Globus pallidus (tissue), 1 donor: ENCODE data around the gene PPP4R2.

ENCODE experiments used
- DNase-seq: peaks from one replicate; pipeline ENCODE4 v3.0.0-alpha.2; 2015; ENCODE audit warnings: low spot score

The PPP4R2 gene, protein sequence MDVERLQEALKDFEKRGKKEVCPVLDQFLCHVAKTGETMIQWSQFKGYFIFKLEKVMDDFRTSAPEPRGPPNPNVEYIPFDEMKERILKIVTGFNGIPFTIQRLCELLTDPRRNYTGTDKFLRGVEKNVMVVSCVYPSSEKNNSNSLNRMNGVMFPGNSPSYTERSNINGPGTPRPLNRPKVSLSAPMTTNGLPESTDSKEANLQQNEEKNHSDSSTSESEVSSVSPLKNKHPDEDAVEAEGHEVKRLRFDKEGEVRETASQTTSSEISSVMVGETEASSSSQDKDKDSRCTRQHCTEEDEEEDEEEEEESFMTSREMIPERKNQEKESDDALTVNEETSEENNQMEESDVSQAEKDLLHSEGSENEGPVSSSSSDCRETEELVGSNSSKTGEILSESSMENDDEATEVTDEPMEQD

DNA sequence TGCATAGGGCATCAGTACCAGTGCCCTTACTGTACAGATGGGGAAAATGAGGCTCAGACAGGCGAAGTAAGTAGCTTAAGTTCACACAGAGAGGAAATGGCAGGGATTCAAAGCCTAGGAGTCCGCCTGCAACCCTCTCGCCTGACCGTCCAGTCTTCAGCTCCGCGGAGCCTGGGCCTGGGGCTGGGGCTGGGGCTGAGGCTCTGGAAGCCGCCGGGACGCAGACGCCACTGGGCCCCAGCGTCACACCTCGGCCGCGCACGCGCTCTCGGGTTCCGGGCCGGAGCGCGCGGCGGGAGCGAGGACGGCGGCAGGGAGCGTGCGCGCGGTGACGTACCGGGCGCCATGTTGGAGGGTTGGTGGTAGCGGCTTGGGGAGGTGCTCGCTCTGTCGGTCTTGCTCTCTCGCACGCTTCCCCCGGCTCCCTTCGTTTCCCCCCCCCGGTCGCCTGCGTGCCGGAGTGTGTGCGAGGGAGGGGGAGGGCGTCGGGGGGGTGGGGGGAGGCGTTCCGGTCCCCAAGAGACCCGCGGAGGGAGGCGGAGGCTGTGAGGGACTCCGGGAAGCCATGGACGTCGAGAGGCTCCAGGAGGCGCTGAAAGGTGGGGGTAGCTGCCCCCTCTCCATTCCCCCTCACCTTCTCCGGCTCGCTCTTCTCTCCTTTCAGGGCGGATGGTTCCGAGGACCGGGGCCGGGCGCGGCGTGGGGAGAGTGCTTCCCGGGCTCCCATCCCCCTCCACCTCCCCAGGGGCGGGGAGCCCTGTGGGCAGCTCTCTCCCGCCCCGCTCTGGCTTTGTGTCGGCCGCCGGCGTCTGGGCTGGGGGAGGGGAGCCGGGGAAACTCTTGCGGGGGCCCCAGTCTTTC lies at the start of gene PPP4R2:
Gene PPP4R2, plus strand, starts transcription at position 339 of the 861 bp plus-strand sequence. Its CDS starts 227 bp downstream, at position 566.
- peak; percentile 84 for DNase-seq

DNA sequence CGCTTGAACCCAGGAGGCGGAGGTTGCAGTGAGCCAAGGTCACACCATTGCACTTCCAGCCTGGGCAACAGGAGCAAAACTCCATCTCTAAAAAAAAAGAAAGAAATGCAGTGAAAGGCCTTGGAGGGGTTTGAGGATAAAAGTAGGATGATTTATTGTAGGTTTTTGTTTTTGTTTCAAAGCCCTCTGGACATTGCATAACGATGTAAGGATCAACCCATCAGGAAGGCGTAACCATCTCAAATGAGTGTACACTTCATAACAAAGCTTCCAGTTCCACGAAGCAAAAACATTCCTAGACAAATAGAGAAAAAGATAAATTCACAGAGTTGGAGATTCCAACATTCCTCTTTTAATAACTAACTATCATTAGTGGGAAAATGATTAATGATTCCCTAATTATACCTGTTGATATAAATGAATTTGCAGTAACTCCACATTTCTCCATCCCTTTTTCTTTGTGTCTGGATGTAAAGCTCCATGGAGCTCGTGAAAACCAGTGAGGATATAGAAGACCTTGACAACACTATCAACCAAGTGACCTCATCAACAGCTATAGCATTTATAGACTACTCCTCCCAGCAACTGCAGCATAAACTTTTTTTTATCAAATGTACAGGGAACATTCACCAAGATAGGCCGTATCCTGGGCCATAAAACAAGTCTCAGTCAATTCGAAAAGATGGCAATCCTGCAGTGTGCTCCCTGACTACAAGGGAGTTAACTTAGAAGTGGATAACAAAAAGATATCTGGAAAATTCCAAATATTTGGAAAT lies 48.7 kb upstream of the PPP4R2 start:
- no peak for DNase-seq

DNA sequence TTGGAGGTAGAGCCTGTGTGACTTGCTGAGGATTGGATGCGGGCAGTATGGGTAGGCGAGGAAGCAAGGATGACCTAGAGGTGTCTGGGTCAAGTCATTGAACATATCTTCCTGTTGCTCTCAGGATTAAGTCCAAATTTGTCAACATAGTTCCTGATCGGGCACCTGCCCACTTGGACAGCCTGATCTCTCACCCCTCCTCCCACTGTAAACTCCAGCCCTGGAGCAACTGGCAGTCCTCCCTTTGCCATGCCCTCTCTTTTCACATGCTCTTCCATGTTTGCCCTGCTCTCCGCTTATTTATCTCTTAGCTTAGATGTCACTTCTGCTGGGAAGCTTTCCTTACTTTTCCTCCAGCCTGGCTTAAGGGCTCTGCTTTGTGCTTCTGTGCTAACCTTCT lies 47.6 kb upstream of the PPP4R2 start:
- no peak for DNase-seq

DNA sequence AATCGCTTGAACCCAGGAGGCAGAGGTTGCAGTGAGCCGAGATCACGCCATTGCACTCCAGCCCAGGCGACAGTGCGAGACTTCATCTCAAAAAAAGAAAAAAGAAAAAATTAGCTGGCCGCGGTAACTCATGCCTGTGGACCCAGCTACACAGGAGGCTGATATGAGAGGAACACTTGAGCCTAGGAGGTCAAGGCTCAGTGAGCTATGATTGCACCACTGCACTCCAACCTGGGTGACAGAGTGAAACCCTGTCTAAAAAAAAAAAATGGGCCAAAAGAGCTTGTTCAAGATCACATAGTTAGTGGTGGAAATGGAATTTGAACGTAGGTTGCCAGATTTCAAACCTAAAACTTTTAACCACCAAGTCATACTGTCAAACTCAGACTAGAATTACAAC lies 46.2 kb upstream of the PPP4R2 start:
- DNase-seq, result no peak

DNA sequence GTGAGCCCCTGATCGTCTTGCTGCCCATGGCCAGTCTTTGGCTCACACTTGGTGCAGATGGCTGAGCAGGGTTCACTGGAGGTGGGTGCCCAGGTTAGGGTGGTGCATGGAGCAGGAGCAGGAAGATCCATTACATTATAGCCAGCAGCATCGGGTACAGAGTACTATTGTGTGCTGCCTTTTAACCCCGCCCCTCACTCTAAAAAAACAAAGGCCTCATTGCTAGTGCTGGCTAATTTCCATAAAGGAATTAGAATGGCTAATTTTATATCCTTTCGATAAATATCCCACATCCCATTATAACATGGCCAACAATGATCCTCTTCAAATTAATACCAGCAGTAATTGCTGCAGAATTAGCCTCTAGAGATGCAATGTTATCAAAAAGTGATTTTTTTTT lies 45.8 kb upstream of the PPP4R2 start:
- DNase-seq, result peak; percentile 88

DNA sequence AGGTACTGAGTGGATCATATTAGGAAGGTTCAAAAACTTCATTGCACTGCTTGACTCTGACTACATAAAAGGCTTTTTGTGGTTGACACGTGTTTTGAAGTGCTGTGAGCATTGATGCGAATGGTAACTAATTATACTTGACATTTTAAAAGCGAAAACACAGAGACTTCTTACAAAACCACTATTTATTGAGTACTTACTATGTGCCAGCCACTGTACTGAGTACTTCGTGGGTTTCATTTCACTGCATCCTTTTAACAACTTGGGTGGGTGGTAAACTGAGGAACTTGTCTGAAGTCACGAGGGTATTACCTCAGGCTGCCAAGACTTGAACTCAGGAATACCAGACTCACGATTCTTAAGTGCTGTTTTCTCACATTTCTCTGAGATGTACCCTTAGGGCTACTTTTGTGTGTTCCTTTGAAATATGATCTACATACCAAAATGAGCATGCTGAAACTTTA lies 45.3 kb upstream of the PPP4R2 start:
- DNase-seq, result peak; percentile 61

DNA sequence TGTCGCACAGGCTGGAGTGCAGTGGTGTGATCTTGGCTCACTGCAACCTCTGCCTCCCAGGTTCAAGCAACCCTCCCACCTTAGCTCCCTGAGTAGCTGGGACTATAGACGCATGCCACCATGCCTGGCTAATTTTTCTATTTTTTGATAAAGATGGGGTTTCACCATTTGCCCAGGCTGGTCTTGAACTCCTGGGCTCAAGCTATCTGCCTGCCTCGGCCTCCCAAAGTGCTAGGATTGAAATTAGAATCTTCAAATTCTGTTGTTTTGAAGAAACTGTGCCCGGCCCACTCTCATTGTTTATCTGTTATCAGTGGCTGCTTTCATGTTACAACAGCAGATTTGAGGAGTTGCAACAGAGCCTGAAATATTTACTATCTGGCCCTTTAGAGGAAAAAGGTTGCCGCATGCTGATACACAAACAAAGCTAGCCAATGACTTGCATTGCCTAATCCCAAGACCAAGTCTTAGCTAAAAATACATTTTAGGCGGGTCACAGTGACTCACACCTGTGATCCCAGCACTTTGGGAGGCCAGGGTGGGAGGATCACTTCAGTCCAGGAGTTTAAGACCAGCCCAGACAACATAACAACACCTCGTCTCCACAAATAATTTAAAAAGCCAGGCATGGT lies 43.2 kb upstream of the PPP4R2 start:
- no peak for DNase-seq

DNA sequence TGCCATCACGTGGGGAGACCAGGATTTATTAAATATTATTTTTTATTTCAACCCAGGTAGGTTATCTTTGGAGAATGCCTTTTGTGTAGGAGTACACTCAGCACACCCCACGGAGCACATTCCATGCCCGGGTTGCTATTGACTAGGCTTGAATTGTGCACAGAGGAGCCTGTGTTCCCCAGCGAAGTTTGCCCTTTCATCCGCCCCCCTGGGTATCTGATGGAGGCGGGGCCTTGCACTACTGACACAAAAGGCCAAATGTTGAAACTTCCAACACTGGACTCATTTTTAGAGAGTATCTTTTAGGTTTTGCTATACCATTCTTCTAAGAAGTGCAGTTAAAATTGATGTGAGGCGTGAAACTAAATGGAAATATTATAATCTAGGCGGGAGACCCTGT lies 39.3 kb upstream of the PPP4R2 start:
- DNase-seq, result peak; percentile 94

DNA sequence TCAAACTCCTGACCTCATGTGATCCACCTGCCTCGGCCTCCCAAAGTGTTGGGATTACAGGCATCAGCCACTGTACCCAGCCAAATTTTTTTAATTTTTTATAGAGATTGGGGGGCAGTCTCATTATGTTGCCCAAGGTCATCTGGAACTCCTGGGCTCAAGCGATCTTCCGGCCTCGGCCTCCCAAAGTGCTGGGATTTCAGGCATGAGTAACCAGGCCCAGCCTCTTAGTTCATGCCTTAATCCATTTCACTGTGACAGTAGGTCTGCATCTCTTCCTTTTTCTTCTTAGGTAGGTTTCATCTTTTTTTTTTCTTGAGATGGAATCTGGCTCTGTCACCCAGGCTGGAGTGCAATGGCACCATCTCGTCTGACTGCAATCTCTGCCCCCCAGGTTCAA lies 37.3 kb upstream of the PPP4R2 start:
- no peak for DNase-seq

DNA sequence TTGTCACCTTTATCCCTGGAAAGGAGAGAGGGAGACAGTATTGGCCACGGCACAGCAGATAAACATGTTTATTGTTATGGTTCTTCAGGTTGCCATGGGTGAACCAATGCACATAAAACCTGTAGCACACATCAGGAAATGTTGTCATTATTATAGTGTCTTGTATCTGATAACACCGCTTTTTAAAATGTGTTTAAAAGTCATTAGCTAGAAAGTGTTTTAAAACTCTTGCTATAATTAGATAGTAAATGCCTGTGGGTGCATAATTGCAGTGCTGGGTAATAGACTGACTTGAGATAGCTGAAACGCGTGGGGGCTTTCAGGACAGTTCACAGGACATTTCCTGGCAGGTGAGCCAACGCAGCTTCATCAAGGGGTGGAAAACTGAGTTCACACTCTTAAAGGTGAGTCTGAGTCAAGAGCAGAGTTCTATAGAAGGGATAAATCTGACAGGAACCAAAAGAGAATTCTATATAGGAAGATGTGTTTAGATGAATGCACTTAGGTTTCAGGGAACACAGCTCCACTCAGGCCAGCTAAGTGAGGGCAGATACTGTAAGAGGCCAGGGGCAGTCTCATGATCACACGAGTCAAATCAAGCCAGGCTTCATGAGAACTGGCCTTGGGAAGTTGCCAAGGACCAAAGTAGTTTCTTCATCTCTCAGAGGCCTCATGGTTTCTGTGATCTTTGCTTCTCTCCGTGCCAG lies 35.6 kb upstream of the PPP4R2 start:
- peak; percentile 69 for DNase-seq

DNA sequence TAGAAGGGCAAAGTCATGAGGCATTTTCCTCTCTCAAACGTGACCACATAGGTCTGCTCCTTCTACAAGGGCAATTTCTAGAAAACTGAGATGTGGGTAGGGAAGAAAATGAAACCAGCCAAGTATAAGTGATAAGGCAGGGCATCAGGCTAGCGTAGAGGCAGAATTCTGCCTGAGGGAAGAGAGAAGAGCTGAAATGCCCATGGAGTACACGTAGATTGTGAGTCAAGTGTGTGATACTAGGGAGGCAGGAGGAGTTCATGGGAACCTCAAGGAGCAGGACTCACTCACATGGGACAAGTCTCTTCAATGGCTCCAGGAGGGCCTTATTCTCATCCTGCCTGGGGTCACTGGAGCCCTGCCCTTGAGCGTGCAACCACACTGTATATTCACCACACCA lies 34.9 kb upstream of the PPP4R2 start:
- no peak for DNase-seq

DNA sequence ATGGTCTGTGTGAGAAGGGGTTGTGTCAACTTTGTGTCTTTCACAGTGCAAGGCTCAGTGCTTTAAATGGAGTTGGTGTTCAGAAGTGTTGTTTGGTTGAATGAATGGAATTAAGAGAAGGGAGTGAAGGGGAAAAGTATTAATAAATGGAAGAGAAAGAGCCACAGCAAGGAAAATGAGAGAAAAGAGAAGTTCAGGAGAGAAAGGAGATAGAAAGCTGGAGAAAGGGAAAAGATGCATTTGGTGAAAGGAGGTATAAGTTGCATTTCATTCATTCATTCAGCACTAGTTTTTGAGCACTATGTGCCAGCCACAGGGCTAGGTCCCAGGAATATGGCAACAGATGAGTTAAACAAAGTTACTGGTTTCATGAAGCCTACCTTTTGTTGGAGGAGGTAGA lies 34.3 kb upstream of the PPP4R2 start:
- DNase-seq, result no peak

DNA sequence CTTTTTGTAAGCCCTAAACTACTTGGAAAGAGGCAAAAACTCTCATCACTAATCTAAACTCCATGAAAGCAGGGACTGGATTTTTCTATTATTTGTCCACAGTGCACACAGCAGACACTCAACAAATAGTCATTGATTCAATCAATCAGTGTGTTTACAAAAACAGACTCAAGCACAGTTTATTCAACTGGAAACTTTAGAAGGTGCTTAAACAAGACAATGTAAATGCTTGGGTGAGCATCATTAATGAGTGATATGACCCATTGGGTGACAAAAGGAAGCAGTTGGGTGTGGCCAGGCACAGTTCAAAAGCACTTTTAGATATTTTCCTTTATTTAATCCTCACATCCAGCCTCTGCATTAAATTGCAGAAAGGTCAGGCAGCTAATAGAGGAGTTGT lies 32.0 kb upstream of the PPP4R2 start:
- no peak for DNase-seq

DNA sequence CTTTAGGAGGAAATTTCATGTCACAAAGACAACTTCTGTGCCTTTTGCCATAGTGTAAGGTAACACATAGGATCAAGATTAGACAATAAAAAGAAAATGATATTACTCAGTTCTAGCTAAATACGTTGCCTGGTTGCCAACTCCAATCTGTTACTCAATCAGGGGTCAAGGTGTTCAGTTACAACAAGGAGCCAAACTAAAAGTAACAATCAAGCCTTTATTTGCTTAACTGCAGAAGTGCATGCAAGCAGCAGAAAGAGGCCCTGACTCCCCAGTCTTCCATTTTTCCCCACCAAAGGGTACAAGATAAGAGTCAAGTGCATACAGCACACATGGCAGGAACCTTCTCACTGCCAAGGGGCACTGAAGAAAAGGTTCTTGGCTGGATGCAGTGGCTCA lies 28.3 kb upstream of the PPP4R2 start:
- DNase-seq, result no peak

DNA sequence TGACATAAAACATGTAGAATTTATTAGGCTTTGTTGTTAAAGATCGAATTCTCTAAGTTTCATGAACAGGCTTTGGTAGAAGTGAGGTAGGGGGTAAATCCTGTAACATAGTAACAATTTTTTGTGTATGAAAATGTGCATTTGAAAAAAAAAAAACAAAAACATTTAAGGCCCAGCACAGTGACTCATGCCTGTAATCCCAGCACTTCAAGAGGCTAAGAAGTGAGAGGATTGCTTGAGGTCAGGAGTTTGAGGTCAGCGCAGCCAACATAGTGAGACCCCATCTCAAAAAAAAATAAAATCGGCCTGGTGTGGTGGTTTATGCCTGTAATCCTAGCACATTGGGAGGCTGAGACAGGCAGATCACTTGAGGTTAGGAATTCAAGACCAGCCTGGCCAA lies 26.8 kb upstream of the PPP4R2 start:
- DNase-seq, result no peak

DNA sequence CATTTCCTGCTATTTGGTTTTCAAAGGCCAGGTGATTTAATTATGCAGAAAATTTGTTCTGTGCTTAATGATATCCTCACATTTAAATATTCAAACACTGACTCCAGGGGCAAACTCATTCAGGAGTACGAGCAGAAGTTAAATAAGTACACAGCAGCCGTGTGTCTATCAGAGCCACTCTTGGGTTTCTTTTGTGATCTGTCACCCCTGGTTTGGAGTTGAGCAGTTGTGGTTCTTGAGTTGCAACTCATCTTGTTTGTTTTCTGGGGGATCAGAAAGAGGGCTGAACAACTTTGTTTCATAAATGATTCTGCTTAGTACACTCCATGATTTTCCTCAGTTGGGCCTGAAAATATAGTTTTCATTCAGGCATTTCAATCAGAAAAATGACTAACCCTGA lies 25.7 kb upstream of the PPP4R2 start:
- DNase-seq, result no peak

DNA sequence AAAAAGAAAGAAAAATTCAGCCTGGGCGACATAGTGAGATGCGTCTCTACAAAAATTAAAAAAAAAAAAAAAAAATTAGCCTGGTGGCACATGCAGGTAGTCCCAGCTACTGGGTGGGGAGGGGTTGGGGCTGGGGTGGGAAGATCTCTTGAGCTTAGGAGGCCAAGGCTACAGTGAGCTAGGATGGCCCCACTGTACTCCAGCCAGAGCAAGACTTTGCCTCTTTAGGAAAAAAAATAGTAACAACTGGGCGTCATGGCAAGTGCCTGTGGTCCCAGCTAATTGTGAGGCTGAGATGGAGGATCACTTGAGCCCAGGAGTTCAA lies 23.9 kb upstream of the PPP4R2 start:
- no peak for DNase-seq

DNA sequence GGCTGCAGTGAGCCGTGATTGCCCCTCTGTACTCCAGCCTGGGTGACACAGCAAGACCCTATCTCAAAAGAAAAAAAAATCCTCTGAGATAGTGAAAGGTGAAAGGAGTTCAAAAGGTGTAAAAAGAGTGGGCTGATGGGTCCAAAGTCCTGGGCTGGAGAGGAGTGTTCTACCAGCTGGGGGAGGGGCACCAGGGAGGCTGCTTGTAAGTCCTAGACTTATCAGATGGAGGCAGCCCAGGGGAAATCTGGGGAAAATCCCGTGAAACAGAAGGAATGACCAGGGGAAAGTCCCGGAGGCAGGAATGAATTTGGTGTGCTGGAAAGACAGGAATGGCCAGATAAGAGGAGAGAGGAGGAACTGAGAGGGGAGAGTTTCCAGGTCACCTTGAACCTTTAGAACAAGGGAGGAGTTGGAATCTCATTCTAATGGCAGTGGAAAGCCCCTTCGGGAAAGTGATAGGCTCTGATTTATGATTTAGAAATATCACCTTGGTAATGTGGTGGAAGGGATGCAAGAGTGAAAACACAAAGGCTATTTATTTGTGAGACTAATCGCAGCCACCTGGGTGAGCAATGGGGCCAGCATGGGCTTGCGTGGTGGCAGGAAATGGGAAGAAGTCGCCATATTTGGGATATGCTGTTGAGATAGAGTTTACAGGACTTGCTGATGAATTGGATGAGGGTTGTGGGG lies 23.4 kb upstream of the PPP4R2 start:
- DNase-seq, result no peak

DNA sequence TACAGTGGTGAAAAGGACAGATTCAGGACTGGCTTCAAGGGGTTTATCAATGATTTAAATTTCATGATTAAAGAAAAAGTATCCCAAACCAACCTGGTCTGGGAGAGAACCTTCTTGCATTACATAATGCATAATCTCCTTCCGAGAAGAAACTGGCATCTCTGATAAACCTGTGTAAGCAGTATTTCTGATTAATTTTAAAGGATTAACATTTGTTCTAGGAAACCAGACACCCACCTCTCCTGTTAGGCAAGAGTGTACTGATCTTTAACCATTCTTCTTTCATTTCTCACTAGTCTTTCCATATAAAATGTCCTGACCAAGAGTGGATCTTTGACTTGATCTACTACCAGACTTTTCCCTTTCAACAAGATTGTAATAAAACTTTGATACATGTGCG lies 22.8 kb upstream of the PPP4R2 start:
- DNase-seq, result no peak

DNA sequence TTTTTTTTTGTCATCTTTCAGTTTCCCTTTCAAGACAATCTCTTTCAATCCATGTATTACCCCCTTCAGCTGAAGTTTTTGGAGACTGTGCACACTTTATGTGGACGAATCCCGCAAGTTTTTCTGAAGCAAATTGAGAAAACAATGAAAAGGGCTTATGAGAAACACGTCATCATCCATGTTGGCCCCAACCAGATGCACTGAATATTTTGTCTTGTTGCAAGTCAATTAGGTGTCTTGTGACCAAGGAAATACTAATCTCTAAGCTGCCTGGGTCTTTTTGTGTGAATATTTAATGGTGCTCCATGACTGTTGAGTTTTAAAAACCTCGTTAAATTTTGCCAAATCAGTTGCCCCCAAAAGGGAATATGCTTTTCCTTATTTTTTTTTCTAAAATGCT lies 21.7 kb upstream of the PPP4R2 start:
- no peak for DNase-seq

DNA sequence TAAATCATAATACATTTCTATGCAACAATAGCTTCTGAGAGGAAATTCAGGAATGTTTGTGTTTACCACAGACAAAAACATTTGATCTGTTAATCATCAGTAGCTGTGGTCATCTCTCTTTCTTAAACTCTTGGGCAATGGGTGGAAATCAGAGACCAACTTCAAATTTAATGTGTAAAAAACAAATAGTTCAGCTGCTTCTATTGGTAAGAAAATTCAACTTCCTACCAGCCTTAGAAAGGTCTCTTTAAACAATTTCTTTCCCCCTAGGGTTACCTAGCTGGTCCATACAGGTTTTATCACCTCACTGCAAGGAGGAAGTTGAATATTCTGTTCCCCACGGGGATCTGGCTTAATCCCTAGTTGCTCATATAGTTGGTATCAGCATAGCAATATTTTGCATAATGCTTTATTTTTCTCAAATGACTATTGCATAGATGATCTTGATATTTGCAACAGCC lies 20.3 kb upstream of the PPP4R2 start:
- no peak for DNase-seq
